ENCODE measurements around the gene MRPL17.

MRPL17 gene

DNA sequence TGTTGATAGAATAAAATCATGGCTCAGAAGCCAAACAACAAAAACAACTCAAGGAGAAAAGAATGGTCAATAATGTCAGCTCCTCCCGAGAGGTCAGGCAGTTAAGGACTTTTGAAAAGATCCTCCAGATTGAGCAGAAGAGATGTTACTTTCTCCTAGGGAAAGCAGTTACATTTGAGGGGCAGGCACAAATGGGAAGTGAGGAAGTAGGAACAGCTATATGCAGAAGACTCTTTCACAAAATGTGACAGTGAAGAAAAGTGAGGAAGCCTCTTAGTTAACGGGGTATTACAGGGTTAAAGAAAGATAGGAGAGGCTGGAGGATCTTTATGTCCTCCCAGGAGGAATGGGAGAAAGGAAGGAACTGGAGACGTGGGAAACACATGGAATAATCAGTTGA is 31.0 kb downstream of the MRPL17 start:
- Histone ChIP-seq H3K4me3 (ENCODE audit: low read length) (no peak overlapping the region), H3K27me3 (ENCODE audit: control insufficient read depth, insufficient read depth, low read length) (peaks cover 22% of the 10 kb centered on the region), H3K9ac (ENCODE audit: low read length) (no peak overlapping the region), H3K4me1 (ENCODE audit: control insufficient read depth, low read depth, low read length) (peaks cover 12% of the 10 kb centered on the region), H3K27ac (ENCODE audit: low read length) (no peak overlapping the region), H3K36me3 (ENCODE audit: control insufficient read depth, low read depth, low read length) (no peaks in the 10 kb centered on the region), H3K9me3 (ENCODE audit: control insufficient read depth, low read depth, low read length) (no peaks in the 10 kb centered on the region)

DNA sequence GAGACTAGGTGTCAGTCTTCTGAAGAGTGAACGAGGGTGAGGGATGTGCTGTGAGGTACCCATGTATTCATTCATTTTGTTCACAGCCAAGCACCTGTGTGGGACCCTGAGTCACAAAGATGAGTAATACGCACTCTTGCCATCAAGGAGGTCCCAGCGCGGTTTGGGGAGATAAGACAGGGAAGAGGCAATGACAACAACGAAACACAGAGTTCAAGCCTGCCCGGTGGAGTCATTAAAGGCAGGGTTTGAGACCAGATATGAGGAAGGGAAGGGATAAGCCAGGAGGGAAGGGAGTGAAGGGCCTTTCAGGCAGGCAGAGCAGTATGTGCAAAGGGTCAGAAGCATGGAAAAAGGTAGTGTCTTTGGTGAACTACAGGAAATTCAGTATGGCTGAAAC is 32.2 kb downstream of the MRPL17 start:
- Histone ChIP-seq H3K36me3 (ENCODE audit: control insufficient read depth, low read depth, low read length) (no peaks in the 10 kb centered on the region), H3K27me3 (ENCODE audit: control insufficient read depth, insufficient read depth, low read length) (peaks cover 12% of the 10 kb centered on the region), H3K4me3 (ENCODE audit: low read length) (no peak overlapping the region), H3K9ac (ENCODE audit: low read length) (no peak overlapping the region), H3K27ac (ENCODE audit: low read length) (no peak overlapping the region), H3K4me1 (ENCODE audit: control insufficient read depth, low read depth, low read length) (peaks cover 11% of the 10 kb centered on the region), H3K9me3 (ENCODE audit: control insufficient read depth, low read depth, low read length) (no peaks in the 10 kb centered on the region)

GRCh38 chr11:6650104-6650503 is 33.0 kb downstream of the MRPL17 start:
- Histone ChIP-seq H3K27me3 (ENCODE audit: control insufficient read depth, insufficient read depth, low read length) (peaks cover 11% of the 10 kb centered on the region), H3K27ac (ENCODE audit: low read length) (no peak overlapping the region), H3K4me1 (ENCODE audit: control insufficient read depth, low read depth, low read length) (peaks cover 11% of the 10 kb centered on the region), H3K9ac (ENCODE audit: low read length) (no peak overlapping the region), H3K4me3 (ENCODE audit: low read length) (no peak overlapping the region), H3K36me3 (ENCODE audit: control insufficient read depth, low read depth, low read length) (no peaks in the 10 kb centered on the region), H3K9me3 (ENCODE audit: control insufficient read depth, low read depth, low read length) (no peaks in the 10 kb centered on the region)

DNA sequence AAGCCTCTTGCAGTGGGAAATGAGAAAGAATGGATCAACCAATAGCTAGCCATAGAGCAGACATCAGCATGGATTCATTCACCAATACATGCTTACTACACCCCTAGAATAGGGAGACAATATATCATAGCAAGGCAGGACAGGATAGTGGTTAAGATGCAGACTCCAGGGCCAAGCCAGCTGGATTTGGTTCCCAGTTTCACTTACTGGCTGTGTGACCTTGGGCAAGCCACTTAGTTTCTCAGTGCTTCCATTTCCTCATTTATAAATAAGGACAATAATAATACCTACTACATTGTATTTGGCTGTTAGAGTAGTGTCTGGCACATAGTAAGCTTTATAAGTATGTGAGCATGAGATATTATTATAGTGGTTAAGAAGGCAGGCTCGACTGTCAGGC is 34.6 kb downstream of the MRPL17 start:
- no peaks in the 10 kb centered on the region for H3K36me3 ChIP-seq (ENCODE audit: control insufficient read depth, low read depth, low read length)
- H3K27ac ChIP-seq (ENCODE audit: low read length), result no peak overlapping the region
- H3K4me3 ChIP-seq (ENCODE audit: low read length), result no peak overlapping the region
- no peak overlapping the region for H3K9ac ChIP-seq (ENCODE audit: low read length)
- H3K9me3 ChIP-seq (ENCODE audit: control insufficient read depth, low read depth, low read length), result no peaks in the 10 kb centered on the region
- peaks cover 4% of the 10 kb centered on the region for H3K27me3 ChIP-seq (ENCODE audit: control insufficient read depth, insufficient read depth, low read length)
- peaks cover 11% of the 10 kb centered on the region for H3K4me1 ChIP-seq (ENCODE audit: control insufficient read depth, low read depth, low read length)

DNA sequence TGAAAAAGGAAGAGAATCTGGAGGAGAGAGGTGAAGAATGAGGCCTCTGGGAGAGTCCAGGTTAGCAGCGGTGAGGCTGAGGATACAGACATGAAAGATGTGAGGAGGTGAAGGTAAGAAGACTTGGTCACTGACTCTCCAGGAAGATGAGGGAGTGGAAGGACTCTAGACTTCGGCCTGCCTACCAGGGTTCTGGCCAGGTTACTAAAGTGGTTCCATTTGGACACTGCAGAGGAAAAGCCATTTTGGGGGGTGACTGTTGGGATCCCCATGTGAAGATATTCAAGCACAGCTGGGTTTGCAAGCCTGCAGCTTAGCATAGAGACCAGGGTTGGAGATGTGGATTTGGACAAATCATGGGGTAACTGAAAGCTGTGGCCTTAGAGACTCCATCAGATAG is 35.3 kb downstream of the MRPL17 start:
- peaks cover 11% of the 10 kb centered on the region for H3K4me1 ChIP-seq (ENCODE audit: control insufficient read depth, low read depth, low read length)
- H3K4me3 ChIP-seq (ENCODE audit: low read length), result no peak overlapping the region
- H3K9ac ChIP-seq (ENCODE audit: low read length), result no peak overlapping the region
- no peaks in the 10 kb centered on the region for H3K36me3 ChIP-seq (ENCODE audit: control insufficient read depth, low read depth, low read length)
- no peaks in the 10 kb centered on the region for H3K9me3 ChIP-seq (ENCODE audit: control insufficient read depth, low read depth, low read length)
- H3K27ac ChIP-seq (ENCODE audit: low read length), result no peak overlapping the region
- peaks cover under 1% of the 10 kb centered on the region for H3K27me3 ChIP-seq (ENCODE audit: control insufficient read depth, insufficient read depth, low read length)

DNA sequence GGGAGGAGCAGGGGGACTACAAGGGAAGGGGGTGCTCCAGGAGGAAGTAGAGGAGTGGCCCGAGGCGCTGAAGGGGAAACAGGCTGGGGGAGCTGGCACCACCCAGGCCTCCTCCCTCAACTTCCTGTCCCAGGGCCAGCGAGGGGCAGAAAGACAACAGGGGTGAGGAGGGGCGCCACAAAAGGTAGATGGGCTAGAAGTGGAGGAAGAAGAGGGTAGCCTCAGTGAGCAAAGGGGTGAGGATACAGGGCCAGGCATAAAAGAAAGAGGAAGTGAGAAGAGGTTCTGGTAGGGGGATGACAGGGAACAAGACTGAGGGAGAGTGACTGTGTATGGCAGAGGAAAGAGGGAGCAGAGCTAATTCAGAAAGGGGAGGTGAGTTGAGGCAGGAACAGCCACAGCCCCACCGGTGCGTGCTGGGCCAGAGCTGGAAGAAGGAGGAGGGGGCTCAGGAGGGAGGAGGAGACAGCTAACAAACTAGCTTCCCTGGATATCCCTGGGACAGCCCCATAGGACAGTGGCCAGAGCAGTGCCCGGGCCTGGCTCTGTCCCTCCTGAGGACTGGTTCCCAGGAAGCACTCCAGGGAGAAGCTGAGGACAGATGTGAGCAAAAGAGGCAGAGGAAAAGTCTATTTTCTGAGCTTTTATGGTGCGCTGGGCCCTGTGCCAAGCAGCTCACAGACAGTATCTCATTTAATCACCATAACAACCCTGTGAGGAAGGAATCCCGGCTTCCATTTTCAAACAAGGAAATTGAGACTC is 36.0 kb downstream of the MRPL17 start:
- Histone ChIP-seq H3K9me3 (ENCODE audit: control insufficient read depth, low read depth, low read length) (no peaks in the 10 kb centered on the region), H3K4me1 (ENCODE audit: control insufficient read depth, low read depth, low read length) (peaks cover 11% of the 10 kb centered on the region), H3K4me3 (ENCODE audit: low read length) (no peak overlapping the region), H3K27ac (ENCODE audit: low read length) (no peak overlapping the region), H3K9ac (ENCODE audit: low read length) (no peak overlapping the region), H3K36me3 (ENCODE audit: control insufficient read depth, low read depth, low read length) (no peaks in the 10 kb centered on the region), H3K27me3 (ENCODE audit: control insufficient read depth, insufficient read depth, low read length) (no peaks in the 10 kb centered on the region)

GRCh38 chr11:6646576-6646917 is 36.6 kb downstream of the MRPL17 start:
- Histone ChIP-seq H3K36me3 (ENCODE audit: control insufficient read depth, low read depth, low read length) (no peaks in the 10 kb centered on the region), H3K27me3 (ENCODE audit: control insufficient read depth, insufficient read depth, low read length) (no peaks in the 10 kb centered on the region), H3K4me1 (ENCODE audit: control insufficient read depth, low read depth, low read length) (peaks cover 11% of the 10 kb centered on the region), H3K9ac (ENCODE audit: low read length) (no peak overlapping the region), H3K27ac (ENCODE audit: low read length) (no peak overlapping the region), H3K9me3 (ENCODE audit: control insufficient read depth, low read depth, low read length) (no peaks in the 10 kb centered on the region), H3K4me3 (ENCODE audit: low read length) (no peak overlapping the region)

DNA sequence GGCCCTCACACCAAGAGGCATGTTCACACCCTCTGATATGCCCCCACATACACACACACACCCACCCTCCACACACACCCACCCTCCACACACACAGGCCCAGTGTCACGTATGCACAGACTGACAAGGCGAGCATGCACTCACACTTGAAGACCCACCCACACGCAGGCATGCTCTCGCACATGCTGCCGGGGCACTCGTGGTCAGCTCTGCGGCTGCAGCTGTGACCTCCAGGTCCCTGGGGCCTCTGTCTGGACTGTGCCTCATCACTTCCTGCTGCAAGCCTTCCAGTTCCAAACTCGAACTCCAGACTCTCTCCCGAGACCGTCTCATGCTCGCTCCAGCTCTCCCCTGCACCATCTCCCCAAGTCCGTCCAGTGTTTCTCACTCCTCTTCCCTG is 37.1 kb downstream of the MRPL17 start:
- Histone ChIP-seq H3K36me3 (ENCODE audit: control insufficient read depth, low read depth, low read length) (no peaks in the 10 kb centered on the region), H3K4me1 (ENCODE audit: control insufficient read depth, low read depth, low read length) (peaks cover 11% of the 10 kb centered on the region), H3K27me3 (ENCODE audit: control insufficient read depth, insufficient read depth, low read length) (no peaks in the 10 kb centered on the region), H3K4me3 (ENCODE audit: low read length) (no peak overlapping the region), H3K9me3 (ENCODE audit: control insufficient read depth, low read depth, low read length) (no peaks in the 10 kb centered on the region), H3K27ac (ENCODE audit: low read length) (no peak overlapping the region), H3K9ac (ENCODE audit: low read length) (no peak overlapping the region)

- no peaks in the 10 kb centered on the region for H3K27me3 ChIP-seq (ENCODE audit: control insufficient read depth, insufficient read depth, low read length)
- no peak overlapping the region for H3K4me3 ChIP-seq (ENCODE audit: low read length)
- no peak overlapping the region for H3K9ac ChIP-seq (ENCODE audit: low read length)
These were observed 40.2 kb downstream of the MRPL17 start for GRCh38 chr11:6642957-6643356.

DNA sequence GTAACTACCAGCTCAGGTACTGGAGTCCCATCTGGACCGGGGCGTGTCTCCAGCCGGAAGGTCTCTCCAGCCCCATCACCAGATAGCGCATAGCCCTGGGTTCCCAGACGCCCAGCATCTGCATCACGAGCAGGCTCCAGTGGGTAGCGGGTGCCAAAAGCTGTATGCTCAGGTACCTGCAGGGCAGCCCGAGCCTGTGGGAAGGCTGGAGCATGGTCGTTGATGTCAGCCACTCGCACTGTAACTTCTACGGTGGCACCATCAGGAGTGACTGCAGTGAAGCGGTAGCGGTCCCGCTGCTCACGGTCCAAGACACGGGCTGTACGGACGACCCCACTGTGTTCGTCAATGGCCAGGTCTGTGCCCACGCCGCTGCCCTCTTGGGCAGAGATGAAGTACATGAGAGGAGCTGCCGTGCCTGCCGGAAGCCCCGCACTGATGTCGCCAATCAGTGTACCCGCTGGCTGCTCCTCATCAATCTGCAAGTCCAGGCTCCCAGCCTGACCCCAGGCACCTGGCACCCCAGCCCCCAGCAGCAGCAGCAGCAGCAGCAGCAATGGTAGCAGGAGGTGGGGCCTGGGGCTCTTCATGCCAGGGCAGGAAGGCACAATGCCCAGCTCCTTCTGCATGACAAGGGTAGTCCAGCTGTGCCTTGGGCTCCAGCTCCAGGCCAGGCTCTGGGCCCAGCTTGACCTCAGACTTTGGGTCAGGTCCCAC is 42.0 kb downstream of the MRPL17 start:
- no peaks in the 10 kb centered on the region for H3K4me1 ChIP-seq (ENCODE audit: control insufficient read depth, low read depth, low read length)
- H3K9ac ChIP-seq (ENCODE audit: low read length), result no peak overlapping the region
- no peak overlapping the region for H3K4me3 ChIP-seq (ENCODE audit: low read length)
- no peaks in the 10 kb centered on the region for H3K36me3 ChIP-seq (ENCODE audit: control insufficient read depth, low read depth, low read length)
- H3K27me3 ChIP-seq (ENCODE audit: control insufficient read depth, insufficient read depth, low read length), result no peaks in the 10 kb centered on the region
- no peaks in the 10 kb centered on the region for H3K9me3 ChIP-seq (ENCODE audit: control insufficient read depth, low read depth, low read length)
- no peak overlapping the region for H3K27ac ChIP-seq (ENCODE audit: low read length)

More at GRCh38 chr11:6642957-6643356, 40.2 kb downstream of the MRPL17 start:
- Histone ChIP-seq H3K36me3 (ENCODE audit: control insufficient read depth, low read depth, low read length) (no peaks in the 10 kb centered on the region), H3K9me3 (ENCODE audit: control insufficient read depth, low read depth, low read length) (no peaks in the 10 kb centered on the region), H3K27ac (ENCODE audit: low read length) (no peak overlapping the region), H3K4me1 (ENCODE audit: control insufficient read depth, low read depth, low read length) (peaks cover 11% of the 10 kb centered on the region)

- no peaks in the 10 kb centered on the region for H3K4me1 ChIP-seq (ENCODE audit: control insufficient read depth, low read depth, low read length)
- H3K36me3 ChIP-seq (ENCODE audit: control insufficient read depth, low read depth, low read length), result no peaks in the 10 kb centered on the region
- no peaks in the 10 kb centered on the region for H3K9me3 ChIP-seq (ENCODE audit: control insufficient read depth, low read depth, low read length)
- H3K27ac ChIP-seq (ENCODE audit: low read length), result no peak overlapping the region
- no peak overlapping the region for H3K9ac ChIP-seq (ENCODE audit: low read length)
- H3K4me3 ChIP-seq (ENCODE audit: low read length), result no peak overlapping the region
- no peaks in the 10 kb centered on the region for H3K27me3 ChIP-seq (ENCODE audit: control insufficient read depth, insufficient read depth, low read length)
These were observed 42.8 kb downstream of the MRPL17 start for GRCh38 chr11:6640036-6640984.
